GM06990 (cell line): ENCODE measurements around the gene CELF6.

Experiments used
- DNase-seq: peaks from one replicate; pipeline ENCODE4 v3.0.0-alpha.2; 2011; ENCODE audit not compliant: insufficient read length; ENCODE audit errors: extremely low read depth
- H3K27me3 ChIP-seq: replicated peaks from 2 replicates; pipeline ENCODE4 v1.6.0; 2011; ENCODE audit warnings: low read length; ENCODE audit not compliant: control insufficient read depth, insufficient read depth
- H3K36me3 ChIP-seq: 2 replicates; pipeline ENCODE4 v1.5.1; 2011; ENCODE audit warnings: low read length; ENCODE audit not compliant: control insufficient read depth, insufficient read depth
- H3K4me3 ChIP-seq: replicated peaks from 2 replicates; pipeline ENCODE4 v1.5.1; 2011; ENCODE audit warnings: low read depth, mild to moderate bottlenecking, control low read depth, low read length
- CTCF ChIP-seq: IDR thresholded peaks from 2 replicates; pipeline ENCODE4 v1.5.1; 2011; ENCODE audit warnings: low read length, control low read depth, mild to moderate bottlenecking, inconsistent platforms; ENCODE audit not compliant: insufficient read depth, poor library complexity, severe bottlenecking

Gene CELF6

GRCh38 chr15:72344602-72345001 lies 24.6 kb upstream of the CELF6 start:
- no peak for DNase-seq
- no peaks in the 10 kb centered on the region for H3K27me3 ChIP-seq
- no peak for TF ChIP-seq CTCF
- H3K36me3 ChIP-seq: peaks cover 35% of the 10 kb centered on the region
- no peak overlapping the region for H3K4me3 ChIP-seq

GRCh38 chr15:72342385-72342784 lies 22.4 kb upstream of the CELF6 start:
- Histone ChIP-seq H3K4me3 (no peak overlapping the region), H3K36me3 (peaks cover 26% of the 10 kb centered on the region), H3K27me3 (no peaks in the 10 kb centered on the region)
- no peak for DNase-seq
- peak; percentile 50 for TF ChIP-seq CTCF

GRCh38 chr15:72341361-72341760 lies 21.4 kb upstream of the CELF6 start:
- no peak for DNase-seq
- Histone ChIP-seq H3K4me3 (no peak overlapping the region), H3K27me3 (no peaks in the 10 kb centered on the region), H3K36me3 (peaks cover 19% of the 10 kb centered on the region)
- TF ChIP-seq CTCF: peak; percentile 26

GRCh38 chr15:72340366-72340765 lies 20.4 kb upstream of the CELF6 start:
- Histone ChIP-seq H3K4me3 (no peak overlapping the region), H3K27me3 (no peaks in the 10 kb centered on the region), H3K36me3 (peaks cover 10% of the 10 kb centered on the region)
- no peak for TF ChIP-seq CTCF
- no peak for DNase-seq

GRCh38 chr15:72339777-72340177 lies 19.8 kb upstream of the CELF6 start:
- no peak for DNase-seq

More at GRCh38 chr15:72339777-72340177, 19.8 kb upstream of the CELF6 start:
- Histone ChIP-seq H3K36me3 (peaks cover 8% of the 10 kb centered on the region), H3K4me3 (no peak overlapping the region), H3K27me3 (no peaks in the 10 kb centered on the region)
- TF ChIP-seq CTCF: no peak
